Measurements from ENCODE around the gene NEDD4L. TPM values are rescaled to one million over a fixed set of nuclear protein-coding genes. Genes with fewer than 3 reads are reported as not detected.

The NEDD4L gene
- total RNA-seq, 1 experiment from 2014 or later, result 54.1 TPM

- no peak for DNase-seq (ENCODE audit: low read depth)
These were observed 74.5 kb downstream of the NEDD4L start for GRCh38 chr18:58118536-58118935.

GRCh38 chr18:58119819-58120218, 75.8 kb downstream of the NEDD4L start:
- no peak for DNase-seq (ENCODE audit: low read depth)

- no peak for DNase-seq (ENCODE audit: low read depth)
These were observed 80.4 kb downstream of the NEDD4L start for GRCh38 chr18:58124475-58124874.

DNA sequence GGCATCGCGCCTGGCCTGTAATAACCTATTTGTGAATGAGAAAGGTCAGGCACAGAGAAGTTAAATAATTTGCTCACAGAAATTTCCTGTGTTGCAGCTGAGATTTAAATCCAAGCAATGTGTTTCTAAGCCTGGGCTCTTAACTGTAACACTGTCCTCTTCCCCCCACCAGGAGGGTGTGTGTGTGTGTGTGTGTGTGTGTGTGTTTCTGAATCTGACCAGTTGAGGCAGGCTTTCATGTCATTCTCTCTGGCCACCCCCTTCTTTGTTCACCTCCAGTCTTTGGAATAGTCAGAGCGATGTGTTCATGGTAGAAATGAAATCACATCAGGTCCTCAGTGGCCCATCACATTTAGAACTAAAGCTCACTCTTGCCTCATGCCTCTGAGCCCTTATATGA, 81.2 kb downstream of the NEDD4L start:
- no peak for DNase-seq (ENCODE audit: low read depth)

GRCh38 chr18:58125756-58126155, 81.7 kb downstream of the NEDD4L start:
- DNase-seq (ENCODE audit: low read depth), result no peak

- no peak for DNase-seq (ENCODE audit: low read depth)
These were observed 84.7 kb downstream of the NEDD4L start for GRCh38 chr18:58128381-58129374.

DNA sequence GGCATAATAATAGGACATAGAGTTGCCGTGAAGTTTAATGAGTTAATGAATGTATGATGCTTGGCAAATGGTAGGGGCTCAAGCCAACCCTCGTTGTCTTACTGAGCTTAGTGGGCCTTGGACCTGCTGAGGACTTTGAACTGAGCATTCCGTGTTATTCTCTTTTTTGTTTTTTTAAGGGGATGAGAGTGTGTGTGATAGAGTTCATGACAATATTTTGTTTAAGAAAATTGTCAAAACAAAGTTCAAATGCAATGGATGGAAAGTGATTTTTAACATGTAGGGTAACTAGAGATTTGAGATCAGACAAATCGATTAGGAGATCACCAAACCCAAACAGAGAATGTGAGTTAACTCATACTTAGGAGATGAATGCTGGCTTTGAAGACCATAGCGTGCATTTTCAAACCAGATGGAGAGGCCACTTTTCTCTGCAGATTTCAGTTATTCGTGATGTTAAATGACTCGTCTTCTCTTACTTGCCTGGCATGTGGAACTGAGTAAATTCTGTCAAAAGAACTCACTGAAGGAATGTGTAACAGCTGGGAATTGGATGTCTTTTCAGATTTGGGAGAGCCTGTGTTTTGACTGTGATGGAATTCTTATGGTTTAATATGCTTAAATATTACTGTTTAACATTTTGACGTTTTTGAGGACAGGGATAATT, 88.7 kb downstream of the NEDD4L start:
- DNase-seq (ENCODE audit: low read depth), result no peak

DNA sequence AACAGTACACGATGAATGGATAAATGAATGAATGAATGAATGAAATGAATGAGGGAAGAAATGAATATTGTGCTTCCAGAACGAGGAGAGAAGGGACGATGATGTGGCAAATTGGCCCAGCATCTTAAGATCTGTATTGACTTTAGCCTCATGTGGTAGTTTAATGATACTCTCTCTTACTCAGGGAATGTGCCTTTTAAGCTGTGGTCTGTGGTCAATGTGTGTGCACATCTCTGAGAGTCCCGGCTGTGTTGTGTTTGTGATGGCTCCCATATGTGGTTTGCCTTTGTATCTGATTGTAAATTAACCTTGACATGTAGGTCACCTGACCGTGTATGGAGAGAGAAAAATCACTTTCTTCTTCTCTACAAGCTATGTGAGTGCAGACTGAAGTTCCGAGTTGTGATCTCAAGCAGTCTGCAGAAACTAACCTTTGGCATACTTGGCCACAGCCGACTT, 91.2 kb downstream of the NEDD4L start:
- peak; percentile 96 for DNase-seq (ENCODE audit: low read depth)

DNA sequence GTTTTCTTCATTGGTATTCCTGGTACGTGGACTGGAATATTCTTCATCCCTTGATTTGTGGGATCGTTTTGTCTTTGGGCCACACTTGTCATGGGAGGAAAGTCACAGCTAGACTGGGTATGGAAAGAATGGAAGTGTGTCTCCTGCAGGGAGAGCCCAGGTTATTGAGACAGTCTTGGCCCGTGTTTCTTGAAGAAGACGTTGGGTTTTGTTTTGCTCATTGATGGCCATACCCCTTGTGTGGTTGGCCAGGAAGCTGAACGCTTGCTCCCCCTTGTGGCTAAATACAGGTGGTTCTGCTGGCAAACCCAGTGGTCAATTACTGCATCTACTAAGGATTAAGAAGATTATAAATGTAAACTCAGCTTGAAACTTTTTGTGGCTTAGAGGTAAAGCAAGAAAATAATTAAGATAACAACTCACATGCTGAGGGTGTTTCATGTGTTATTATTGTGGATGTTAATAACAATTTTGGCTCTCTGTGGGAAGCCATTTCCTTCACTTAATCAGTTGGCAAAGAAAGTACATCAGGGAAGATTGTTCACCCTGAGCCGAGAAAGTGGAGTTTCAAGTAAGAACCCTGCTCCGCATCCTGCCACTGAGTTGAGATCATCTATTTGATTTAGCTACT, 91.8 kb downstream of the NEDD4L start:
- peak; percentile 75 for DNase-seq (ENCODE audit: low read depth)

DNA sequence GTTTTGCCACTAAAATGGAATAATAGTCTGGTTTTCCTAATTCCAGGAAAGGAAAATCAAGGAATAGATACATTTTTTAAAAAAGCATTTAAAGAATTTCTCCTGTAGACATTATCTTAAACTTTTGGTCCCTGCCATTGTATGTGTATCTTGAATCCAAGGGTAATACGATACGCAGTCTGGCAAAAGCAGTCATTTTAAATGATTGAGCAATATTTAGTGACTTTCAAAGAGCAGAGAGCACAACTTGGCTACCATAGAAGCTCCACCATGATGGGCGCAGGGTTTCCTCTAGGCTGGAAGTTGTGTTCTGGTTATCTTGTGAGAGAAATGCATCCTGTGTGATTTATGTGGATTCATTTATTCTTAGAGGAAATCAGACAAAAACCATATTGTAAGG, 92.9 kb downstream of the NEDD4L start:
- DNase-seq (ENCODE audit: low read depth), result no peak

GRCh38 chr18:58139459-58140386, 95.7 kb downstream of the NEDD4L start:
- no peak for DNase-seq (ENCODE audit: low read depth)

DNA sequence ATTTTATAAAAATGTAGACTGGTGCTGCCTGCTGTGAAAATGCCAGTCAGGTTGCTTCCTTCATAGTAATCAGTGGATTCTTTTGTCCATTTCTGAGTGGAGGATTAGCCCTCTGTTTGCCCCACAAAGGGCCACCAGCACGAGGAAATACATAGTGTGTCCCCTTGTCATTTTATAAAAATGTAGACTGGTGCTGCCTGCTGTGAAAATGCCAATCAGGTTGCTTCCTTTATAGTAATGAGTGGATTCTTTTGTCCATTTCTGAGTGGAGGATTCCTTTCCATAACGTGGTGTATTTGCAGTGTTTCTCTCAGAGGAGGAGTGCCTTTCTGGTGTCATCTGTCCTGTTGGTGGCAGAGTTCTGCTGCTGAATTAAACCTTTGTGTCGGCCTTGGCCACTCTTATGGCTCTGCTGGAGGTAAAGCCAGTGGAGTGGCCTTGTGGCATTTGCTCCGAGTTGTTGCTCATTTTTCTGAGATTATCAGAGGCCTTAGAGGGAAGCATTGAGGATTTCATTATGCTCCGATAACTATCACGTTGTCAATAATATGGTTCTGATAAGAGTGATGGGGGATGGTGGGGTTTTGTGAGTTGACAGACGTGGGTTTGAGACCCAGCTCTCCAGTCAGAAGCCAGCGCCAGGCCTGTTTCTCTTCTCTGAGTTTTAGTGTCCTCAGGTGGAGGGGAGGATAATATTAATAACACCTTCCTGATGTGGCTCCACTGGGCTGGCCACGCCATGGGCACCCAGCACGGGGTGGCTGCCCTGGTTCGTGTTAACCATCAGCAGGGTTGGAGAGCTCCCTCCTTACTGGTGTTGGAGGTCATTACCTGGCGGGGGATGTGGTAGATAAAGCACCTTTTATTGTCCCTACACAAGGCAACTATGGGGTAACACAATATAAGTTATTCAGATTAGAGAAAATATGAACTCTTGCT, 96.6 kb downstream of the NEDD4L start:
- peak; percentile 9 for DNase-seq (ENCODE audit: low read depth)

DNA sequence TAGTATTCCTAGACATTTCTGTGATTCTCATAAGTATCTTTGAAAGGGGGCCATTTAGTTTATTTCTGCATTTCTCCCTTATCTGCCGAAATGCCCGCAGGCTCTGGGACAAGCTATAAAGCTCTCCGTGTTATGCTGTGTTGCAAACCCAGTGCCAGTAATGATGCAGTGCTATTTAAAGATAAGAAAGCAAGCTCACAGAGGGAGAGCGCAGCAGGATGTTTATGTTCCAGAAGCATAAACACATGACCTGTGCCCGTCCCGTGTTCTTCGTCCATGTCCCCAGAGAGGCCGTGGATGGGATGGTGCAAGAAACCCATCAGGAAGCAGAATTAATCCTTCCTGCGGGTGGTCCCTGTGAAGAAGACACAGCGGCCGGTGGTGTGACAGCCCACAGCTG, 99.4 kb downstream of the NEDD4L start:
- DNase-seq (ENCODE audit: low read depth), result no peak

DNA sequence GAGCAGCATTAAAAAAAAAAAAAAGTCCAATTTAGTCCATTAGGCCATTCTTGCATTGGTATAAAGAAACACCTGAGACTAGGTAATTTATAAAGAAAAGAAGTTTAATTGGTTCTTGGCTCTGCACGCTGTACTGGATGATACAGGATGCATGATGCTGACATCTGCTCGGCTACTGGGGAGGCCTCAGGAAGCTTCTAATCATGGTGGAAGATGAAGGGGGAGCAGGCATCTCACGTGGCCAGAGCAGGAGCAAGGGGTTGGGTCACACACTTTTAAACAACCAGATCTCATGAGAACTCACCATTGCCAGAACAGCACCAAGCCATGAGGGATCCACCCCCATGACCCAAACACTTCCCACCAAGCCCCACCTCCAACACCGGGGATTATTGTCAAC, 100.1 kb downstream of the NEDD4L start:
- no peak for DNase-seq (ENCODE audit: low read depth)

- no peak for DNase-seq (ENCODE audit: low read depth)
These were observed 100.8 kb downstream of the NEDD4L start for GRCh38 chr18:58144671-58145285.

- no peak for DNase-seq (ENCODE audit: low read depth)
These were observed 102.1 kb downstream of the NEDD4L start for GRCh38 chr18:58146099-58146498.

DNA sequence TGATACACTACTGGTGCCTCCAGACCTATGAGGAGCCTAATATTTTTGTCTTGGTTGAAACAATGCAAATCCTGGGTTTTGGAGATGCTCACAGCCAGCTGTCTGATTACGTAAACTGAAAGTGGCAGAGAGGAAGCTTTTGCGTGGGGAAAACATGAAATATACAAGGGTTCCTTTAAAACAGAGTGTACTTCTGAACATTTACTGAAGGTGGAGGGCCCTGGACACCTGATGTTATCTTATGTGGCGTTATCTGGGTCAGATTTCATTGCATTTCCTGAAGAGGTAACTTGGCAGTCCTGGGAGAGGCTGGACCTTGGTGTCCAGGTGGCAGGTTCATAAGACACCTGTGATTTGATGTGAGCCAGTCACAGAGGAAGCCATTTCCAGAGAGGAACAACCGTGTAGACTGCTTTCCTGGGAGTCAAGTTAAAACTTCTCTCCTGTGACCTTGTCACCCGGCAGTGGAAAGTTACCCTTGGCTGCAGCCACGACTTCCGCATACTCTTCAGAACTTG, 105.0 kb downstream of the NEDD4L start:
- no peak for DNase-seq (ENCODE audit: low read depth)

DNA sequence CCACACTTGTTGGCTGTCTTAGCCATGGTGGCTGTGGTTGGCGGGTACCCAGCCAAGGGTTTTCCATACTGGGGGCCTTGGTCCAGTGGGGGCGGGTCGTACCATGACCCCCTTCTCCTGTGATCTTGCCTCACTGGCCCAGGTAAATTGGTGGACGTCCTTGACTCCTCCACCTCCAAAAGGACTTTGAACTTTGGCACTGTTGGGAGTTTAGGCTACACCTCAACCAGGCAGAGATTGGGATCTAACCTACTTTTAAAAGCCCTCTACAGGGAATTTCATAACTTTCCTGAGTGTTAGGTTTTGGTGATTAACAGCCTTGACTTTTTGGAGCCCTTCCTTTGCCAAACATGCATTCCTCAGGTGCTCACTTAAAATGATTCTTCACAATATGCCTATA, 106.7 kb downstream of the NEDD4L start:
- no peak for DNase-seq (ENCODE audit: low read depth)

GRCh38 chr18:58152216-58152615, 108.2 kb downstream of the NEDD4L start:
- DNase-seq (ENCODE audit: low read depth), result no peak

Data from M059J (cell line).